Measurements from ENCODE around the gene PHLDA1. TPM values are rescaled to one million over a fixed set of nuclear protein-coding genes. Genes with fewer than 3 reads are reported as not detected.
A peak's percentile ranks its signal among the peaks of the same experiment; 100 is the strongest.

The PHLDA1 gene
- total and polyA plus RNA-seq, 2 of the 13 experiments (the other 11 are each of a cell fraction or from before 2014, with no cell fraction given), result 33.8 to 41.0 TPM

GRCh38 chr12:75977952-75978671 is 53.5 kb downstream of the PHLDA1 start (continued):
- TF ChIP-seq TFE3 (CRISPR knock-in tag; IDR thresholded peaks at IDR 0.05) (peak; percentile 70), CEBPB (IDR thresholded peaks at IDR 0.05; ENCODE audit: borderline replicate concordance, low read depth, low read length) (peak; percentile 79), ZNF12 (CRISPR knock-in tag; IDR thresholded peaks at IDR 0.05) (peak; percentile 81), NR2F1 (CRISPR knock-in tag; IDR thresholded peaks at IDR 0.05) (peak; percentile 76 to 88), HINFP (CRISPR knock-in tag; IDR thresholded peaks at IDR 0.05; ENCODE audit: low read depth) (no peak; the same call in 1 of the 2 replicates), NR2F2 (IDR thresholded peaks at IDR 0.05; ENCODE audit: borderline replicate concordance, low read depth) (peak; percentile 84), PITX1 (CRISPR knock-in tag; IDR thresholded peaks at IDR 0.05) (peak; percentile 83), HNF4A (CRISPR knock-in tag; IDR thresholded peaks at IDR 0.05) (peak; percentile 97), ONECUT2 (CRISPR knock-in tag; IDR thresholded peaks at IDR 0.05) (no peak), BCLAF1 (IDR thresholded peaks at IDR 0.05) (no peak), GTF3A (CRISPR knock-in tag; conservative IDR thresholded peaks at IDR 0.05) (no peak), ZBTB39 (CRISPR knock-in tag; IDR thresholded peaks at IDR 0.05) (0 out of 2 replicates have a peak, but pooled peaks have one; percentile 41)
